ENCODE data around the gene CDH13.

DNA sequence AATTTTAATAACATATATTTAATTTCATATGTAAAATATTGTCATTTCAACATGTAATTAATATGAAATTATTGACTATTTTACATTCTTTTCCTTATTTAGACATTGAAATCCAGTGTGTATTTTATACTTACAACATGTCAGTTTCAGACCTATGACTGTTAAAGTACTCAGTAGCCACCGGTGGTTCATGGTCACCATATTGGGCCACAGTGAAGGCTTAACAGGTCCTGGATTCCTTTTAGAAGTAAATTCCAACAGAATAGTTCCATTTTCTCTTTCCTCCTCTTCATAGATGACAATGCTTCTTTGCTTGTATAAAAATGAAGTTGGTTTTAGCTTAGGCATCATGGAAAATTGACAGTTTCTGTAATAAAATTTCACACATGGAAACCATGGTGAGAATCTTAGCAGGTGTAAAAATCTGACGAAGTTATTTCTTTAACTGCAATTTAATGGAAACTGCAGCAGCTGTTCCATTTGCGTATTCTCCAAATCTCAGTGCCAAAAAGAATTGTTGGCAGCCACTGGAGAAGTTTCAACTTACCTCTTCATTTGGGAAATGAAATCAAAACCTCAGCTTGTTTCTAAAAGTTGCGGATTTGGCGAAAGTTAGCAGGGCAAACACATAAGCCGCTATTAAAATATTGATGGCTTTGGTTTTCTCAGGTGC, 231.1 kb downstream of the CDH13 start:
- TF ChIP-seq, protein P1, sequence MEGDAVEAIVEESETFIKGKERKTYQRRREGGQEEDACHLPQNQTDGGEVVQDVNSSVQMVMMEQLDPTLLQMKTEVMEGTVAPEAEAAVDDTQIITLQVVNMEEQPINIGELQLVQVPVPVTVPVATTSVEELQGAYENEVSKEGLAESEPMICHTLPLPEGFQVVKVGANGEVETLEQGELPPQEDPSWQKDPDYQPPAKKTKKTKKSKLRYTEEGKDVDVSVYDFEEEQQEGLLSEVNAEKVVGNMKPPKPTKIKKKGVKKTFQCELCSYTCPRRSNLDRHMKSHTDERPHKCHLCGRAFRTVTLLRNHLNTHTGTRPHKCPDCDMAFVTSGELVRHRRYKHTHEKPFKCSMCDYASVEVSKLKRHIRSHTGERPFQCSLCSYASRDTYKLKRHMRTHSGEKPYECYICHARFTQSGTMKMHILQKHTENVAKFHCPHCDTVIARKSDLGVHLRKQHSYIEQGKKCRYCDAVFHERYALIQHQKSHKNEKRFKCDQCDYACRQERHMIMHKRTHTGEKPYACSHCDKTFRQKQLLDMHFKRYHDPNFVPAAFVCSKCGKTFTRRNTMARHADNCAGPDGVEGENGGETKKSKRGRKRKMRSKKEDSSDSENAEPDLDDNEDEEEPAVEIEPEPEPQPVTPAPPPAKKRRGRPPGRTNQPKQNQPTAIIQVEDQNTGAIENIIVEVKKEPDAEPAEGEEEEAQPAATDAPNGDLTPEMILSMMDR (IDR thresholded peaks at IDR 0.05; ENCODE audit: low read depth, low read length) = no peak
- no peak for TF ChIP-seq EZH2phosphoT487 (IDR thresholded peaks at IDR 0.05; ENCODE audit: low read depth)

Data from OCI-LY3 (cell line).